ENCODE measurements around the gene OR5T1.

The OR5T1 gene

GRCh38 chr11:56273854-56274253, at the start of gene OR5T1:
OR5T1 (plus strand) TSS chr11:56274154; CDS start chr11:56275639, 1,485 bp downstream.
- no peak for DNase-seq

GRCh38 chr11:56234155-56234554, 39.8 kb upstream of the OR5T1 start, which contains the start of gene OR5T2:
OR5T2 (minus strand) TSS chr11:56234255; CDS start chr11:56233062, 1,193 bp downstream.
- DNase-seq: no peak

GRCh38 chr11:56251954-56252353, 22.0 kb upstream of the OR5T1 start, which contains the start of gene OR5T3:
OR5T3 (plus strand) TSS chr11:56252254; CDS start chr11:56252254, 0 bp downstream.
- no peak for DNase-seq

- no peak for DNase-seq
These were observed 2.9 kb upstream of the OR5T1 start for GRCh38 chr11:56271092-56271491.

- DNase-seq: no peak
These were observed 18.2 kb downstream of the OR5T1 start, which contains the start of gene OR8H1 for GRCh38 chr11:56292154-56292553. OR8H1 (minus strand) TSS chr11:56292254; CDS start chr11:56291062, 1,192 bp downstream.

GRCh38 chr11:56296898-56297297, 22.9 kb downstream of the OR5T1 start:
- DNase-seq: no peak

GRCh38 chr11:56307836-56308235, 33.9 kb downstream of the OR5T1 start:
- DNase-seq: no peak

- no peak for DNase-seq
These were observed 40.9 kb downstream of the OR5T1 start, which contains the start of gene OR8K3 for GRCh38 chr11:56314844-56315243. OR8K3 (plus strand) TSS chr11:56315144; CDS start chr11:56318307, 3,163 bp downstream.

Measured in NCI-H146 (cell line).